ENCODE measurements around the gene NRL. TPM values are rescaled to one million over a fixed set of nuclear protein-coding genes. Genes with fewer than 3 reads are reported as not detected.
A peak's percentile ranks its signal among the peaks of the same experiment; 100 is the strongest.
"Not testable (repeated sequence)": the region's sequence is repeated elsewhere in the genome, so short reads cannot be mapped to it uniquely, and the experiment has no call there.

Gene NRL
- total RNA-seq, 1 donor from 2014 or later, result 1.6 TPM

DNA sequence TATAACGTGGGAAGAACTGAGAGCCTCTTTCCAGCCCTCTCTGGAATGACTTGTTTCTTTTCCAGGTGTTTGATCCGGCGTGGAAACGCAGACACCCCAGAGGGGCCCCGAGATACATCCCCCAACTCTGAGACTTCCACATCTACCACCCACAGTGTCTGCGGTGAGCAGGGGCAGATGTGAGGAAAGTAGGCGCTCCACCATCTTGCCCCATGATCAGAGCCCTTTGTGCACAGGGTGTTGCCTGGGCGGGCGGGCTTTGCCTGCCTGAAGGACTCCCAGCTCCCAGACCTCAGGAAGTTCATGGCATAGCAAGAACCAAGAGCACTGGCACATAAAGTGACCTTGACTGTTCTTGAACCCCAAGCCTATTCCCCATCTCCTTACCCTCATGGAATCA, 60.1 kb downstream of the NRL start:
- DNase-seq (ENCODE audit: low spot score), result peak; percentile 86

DNA sequence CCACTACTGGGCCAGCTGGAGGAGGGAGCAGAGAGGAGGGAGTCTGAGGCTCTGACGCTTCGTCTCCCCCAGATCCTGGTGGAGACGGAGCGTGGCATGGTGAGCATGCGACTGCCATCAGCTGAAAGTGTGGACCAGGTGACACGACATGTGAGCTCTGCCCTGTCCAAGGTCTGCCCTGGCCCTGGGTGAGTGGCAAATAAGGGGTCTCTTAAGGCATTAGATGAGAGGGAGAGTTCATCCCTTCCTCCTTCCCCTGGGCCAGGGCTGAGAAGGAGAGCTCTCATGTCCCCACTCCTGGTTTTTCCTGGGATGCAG, 60.5 kb downstream of the NRL start:
- peak; percentile 62 for DNase-seq (ENCODE audit: low spot score)

DNA sequence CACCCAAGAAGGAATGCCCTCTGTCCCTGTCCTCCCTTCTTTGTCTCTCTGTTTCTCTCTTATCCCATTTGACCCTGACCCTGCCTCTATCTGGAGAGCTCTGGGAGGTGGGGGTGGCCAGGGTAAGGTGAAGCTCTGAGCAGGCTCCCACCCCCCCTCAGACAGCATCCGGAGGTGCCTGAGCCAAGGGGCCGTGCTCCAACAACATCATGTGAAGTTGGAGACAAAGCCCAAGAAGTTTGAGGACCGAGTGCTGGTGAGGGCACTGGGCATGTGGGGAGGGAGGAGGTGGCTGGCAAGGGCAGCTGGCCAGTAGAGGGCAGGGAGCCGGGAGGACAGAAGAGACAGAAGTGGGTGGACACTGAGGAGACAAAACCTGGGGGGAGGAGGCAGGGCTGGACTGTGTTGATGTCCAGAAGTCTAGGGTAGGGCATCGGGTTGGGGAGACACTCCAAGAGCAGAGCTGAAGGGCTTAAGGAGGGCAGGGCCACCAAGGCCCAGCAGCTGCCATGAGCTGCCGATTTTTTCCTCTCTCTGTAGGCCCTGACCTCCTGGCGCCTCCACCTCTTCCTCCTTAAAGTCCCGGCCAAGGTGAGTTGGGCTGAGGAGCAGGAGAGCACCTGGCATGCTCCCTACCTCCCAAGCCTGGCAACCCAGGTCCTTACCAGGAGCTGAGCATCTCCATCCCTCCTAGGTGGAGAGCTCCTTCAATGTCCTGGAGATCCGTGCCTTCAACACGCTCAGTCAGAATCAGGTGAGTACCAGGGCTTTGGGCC, 61.0 kb downstream of the NRL start:
- DNase-seq (ENCODE audit: low spot score), result peak; percentile 77

DNA sequence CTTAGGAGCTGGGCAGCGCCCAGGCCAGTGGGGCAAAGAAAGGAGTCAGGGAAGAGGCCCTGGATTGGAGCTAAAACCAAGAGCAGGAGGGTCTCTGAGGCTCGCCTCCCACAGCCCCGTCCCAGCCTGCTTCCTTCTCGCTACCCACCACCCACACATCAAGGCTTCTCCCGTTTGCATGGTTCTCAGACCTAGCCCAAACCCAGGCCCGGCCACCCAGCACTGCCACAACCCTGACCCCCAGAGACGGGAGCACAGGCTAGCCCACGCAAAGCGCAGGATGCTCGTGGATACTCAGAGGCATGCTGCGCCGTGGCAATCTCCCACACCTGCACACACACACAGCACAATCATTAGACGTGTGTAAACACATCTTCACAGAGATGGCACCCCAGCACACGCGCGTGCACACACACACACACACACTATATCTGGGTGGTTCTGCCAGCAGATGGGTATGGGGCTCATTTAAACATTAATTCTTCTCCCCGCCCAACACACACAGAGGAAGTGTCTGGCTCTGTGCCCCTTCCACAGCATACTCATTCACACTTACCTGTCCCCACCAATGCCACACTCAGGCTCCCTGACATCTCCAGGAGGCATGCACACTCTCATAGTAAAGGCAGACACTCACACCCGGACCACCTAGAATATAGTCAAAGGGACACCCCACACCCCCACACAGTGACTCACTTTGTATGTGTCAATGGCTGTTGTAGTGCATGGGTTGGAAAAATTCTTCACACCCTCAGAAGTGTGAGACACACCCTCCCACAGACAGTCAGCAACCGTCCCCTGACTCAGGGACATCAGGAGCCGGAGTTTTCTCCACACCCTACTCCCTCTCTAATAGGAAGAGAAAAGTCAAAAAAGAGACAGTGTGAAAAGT, 61.8 kb downstream of the NRL start:
- DNase-seq (ENCODE audit: low spot score), result peak; percentile 37

DNA sequence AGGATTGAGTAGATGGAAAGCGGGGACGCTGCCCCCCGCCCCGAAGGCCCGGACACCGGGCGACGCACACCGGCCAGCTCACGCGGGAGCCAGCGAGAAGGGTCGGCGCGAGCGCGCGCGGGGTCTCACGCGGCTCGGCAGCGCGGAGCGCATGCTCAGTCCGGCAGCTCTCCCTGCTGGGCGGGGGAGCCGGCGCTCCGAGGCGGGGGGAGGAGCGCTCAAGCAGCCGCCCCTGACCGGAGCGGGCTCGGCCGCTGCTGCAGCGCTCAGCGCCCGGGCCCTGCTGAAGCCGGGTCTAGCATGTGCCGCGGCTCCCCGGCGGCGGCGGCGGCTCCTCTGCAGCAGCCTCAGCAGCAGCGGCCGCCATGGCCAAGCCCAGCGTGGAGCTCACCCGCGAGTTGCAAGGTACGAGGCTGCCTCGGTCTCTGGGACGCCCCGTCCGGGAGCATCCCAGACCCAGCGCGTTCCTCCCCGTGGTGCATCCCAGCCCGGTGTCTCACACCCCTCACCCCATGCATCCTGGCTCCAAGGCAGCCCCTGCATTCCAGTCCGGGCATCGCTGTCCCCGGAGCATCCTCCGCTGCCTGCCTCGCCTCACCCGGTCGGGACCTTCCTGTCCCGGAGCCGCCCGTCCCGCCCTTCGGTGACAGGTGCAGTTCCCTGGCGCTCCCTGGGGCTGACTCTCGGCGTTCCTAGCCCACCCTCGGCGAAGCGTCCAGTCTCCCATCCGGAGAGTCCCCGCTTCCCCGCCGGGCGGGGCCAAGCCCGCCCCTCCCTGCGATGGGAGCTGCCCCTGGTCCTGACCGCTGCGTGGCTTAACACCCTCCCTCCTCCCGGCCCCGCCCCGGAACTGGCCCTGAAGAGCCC, 62.7 kb downstream of the NRL start, which contains the start of gene CARMIL3:
CARMIL3 (plus strand) TSS at position 221 of the 867 bp plus-strand sequence; CDS start at position 366, 145 bp downstream.
- peak; percentile 91 for DNase-seq (ENCODE audit: low spot score)

DNA sequence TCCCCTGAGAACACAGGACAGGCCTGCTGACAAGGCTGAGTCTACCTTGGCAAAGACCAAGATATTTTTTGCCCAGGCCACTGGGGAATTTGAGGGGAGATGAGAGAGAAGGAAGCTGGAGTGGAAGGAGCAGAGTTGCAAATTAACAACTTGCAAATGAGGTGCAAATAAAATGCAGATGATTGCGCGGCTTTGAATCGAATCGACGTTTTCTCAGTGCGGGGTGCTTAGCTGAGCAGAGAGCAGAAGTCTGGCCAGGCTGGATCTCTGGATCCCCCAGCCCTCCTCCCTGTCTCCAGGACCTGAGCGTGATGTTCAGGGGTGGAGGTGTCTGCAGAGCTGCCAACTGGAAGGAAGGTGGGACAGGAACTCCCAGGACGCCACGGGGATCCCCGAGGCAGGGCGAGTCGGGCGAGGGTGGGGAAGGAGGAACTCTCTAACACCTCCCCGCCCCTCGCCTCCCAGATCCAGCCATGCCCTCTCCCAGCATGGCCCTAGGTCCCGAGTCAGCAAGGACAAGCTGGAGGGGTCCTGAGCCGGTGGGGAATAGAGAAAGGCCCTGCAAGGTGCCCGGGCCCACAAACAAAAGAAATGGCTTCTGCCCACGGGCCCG, 63.5 kb downstream of the NRL start:
- DNase-seq (ENCODE audit: low spot score), result peak; percentile 86

DNA sequence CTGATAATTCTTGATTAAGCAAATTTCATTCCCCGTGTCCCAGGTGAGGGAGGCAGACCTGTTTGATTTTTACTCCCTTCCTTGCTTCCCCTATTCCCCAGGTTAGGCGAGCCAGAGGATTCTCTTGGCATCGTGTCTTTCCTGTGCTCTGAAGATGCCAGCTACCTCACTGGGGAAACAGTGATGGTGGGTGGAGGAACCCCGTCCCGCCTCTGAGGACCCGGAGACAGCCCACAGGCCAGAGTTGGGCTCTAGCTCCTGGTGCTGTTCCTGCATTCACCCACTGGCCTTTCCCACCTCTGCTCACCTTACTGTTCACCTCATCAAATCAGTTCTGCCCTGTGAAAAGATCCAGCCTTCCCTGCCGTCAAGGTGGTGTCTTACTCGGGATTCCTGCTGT, 64.0 kb downstream of the NRL start:
- DNase-seq (ENCODE audit: low spot score), result peak; percentile 33

DNA sequence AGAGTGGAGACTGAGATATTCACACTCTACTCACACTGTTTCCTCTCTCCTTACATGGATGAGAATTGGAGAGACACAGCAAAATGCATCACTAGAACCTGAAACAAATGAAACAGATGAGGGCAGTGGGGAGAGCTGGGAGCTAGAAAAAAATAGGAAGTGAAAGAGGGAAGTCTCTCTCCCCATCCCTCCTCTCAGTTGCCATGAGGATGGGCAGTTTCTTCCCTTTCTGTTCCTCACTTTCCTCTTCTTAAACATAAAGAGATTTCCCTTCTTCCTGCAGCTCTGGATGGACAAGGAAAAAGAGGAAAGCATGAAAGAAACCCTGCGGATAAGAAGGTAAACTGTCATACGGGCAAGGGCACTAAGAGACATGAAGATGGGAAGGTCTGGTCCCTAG, 65.7 kb downstream of the NRL start:
- DNase-seq (ENCODE audit: low spot score), result not testable (repeated sequence)

DNA sequence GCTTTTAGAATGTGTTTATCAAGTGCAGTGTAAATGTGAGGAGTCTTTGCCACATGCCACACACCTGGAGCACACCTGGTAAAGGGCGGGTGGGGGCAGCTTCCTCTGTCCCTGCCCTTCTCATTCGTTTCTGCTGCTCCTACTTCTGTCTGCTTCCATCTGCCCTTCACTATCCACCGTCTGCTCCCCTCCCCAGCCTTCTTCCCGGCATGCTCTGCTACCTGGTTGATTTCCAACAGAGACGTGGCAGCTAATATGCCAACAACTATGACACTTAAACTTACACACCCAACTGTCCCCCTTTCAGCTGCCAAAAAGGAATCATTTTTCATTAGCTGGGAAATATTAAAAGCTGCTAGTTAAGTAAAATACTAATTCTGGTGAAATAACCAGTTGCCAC, 72.0 kb downstream of the NRL start:
- DNase-seq (ENCODE audit: low spot score), result no peak

DNA sequence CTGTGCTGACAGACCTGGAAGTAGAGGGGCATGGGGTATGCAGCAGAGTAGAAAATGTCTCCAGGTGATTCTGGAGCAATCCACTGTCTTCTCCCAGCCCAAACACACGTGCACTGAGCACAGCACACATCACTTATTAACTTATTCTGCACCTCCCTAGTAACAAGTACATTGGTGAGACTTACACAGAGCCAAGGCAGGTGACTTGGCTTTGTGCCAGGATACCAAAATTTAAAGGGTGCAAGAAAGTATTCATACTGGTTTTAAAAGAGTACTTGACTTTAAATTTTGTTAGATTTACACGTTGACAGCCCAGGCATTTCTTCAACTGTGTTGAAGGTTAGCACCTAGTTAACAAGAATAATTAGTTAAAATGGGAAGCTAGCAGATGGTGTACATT, 74.1 kb downstream of the NRL start:
- DNase-seq (ENCODE audit: low spot score), result no peak

DNA sequence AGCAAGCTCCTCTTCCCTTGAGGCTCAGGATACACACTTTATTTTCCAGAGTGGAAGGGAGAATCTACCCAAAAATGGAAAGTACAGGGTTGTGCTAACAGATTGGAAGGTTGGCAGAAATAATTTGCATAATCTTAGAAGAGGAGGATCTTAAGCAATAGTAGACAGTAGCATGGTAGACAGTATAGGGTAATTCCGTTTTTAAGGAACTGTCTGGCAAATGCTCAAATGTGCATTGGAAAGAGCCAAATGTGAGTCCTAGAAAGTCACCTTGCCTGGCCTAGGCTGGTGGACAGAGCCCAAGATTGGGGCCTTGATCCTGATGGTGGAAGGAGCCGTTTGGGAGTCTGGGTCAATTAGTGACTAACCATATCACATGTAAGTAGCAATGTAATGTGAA, 76.1 kb downstream of the NRL start:
- DNase-seq (ENCODE audit: low spot score), result no peak

DNA sequence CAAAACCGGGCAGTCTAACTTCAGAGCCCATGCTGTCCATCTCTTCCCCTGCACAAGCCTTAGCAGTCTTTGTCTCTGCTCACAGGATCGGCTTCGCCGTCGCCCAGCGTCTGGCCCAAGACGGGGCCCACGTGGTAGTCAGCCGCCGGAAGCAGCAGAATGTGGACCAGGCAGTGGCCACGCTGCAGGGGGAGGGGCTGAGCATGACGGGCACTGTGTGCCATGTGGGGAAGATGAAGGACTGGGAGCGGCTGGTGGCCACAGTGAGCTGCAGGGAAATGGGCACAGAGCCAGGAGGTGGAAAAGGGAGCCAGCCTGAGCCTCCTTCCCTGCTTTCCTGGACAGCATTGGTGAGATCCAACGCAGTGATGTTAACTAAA, 77.1 kb downstream of the NRL start:
- no peak for DNase-seq (ENCODE audit: low spot score)

DNA sequence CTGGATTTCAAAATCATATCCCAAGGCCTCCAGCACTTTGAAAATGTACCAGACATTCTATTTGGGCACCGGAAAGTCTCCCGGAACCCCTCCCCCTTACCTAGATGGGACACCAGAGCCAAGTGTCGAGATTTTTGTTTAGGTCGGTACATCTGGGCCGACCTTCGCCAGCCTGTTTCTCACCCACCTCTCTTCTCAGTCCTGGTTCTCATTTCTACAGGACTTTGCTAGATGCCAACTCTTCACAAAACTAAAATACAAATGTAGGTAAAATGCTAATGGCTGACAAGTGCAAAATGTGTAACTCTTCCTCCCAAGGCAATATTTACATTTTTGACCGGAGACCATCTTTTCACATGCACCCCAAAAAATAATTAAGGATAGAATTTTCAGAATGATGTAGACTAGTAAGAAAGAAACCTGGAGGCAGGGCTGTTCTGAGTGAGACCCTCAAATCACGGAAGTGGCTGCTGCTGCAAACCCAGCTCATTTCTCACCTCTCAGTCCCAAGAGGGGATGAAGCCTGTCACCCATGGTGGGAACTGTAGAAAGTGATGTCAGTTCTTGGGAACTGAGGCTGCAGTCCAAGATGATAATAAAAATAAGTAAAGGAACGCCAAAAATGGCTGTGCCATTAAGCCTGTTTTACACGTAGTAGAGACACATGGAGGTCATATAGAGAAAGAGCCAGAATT, 77.6 kb downstream of the NRL start:
- DNase-seq (ENCODE audit: low spot score), result not testable (repeated sequence)

DNA sequence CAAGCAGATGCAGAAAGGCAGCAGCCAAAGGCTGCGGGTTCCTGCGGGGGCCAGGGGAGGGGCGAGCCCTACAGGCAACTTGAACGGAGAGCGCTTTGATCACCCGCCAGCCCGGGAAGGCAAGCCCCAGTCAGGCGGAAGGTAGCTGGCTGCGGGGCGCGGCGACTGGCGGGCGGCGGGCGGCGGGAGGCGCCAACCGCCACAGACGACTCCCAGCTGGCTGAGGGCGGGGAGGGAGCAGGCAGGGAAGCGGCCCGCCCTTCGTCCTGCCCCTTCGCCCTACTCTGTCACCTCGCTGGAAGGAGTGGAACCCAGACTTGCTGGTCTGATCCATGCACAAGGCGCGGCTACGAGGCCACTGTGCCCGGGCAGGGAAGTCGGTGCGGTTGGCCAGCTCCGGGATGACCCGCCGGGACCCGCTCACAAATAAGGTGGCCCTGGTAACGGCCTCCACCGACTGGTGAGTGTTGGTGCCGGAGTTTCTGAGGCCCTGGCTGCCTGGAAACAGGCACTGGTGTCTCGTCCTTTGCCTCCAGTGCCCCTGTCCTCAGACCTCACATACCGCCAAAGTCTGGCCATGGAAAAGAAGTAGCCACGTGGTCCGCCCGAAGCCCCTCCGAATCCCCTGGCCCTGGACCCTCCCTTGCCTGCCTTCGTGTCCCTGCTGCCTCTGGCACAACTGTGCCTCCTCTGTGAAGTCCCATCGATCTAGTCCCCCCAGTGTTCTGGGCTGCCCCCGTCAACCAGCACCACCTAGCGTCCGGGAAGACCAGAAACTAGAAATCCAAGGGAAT, 78.4 kb downstream of the NRL start:
- DNase-seq (ENCODE audit: low spot score), result no peak

DNA sequence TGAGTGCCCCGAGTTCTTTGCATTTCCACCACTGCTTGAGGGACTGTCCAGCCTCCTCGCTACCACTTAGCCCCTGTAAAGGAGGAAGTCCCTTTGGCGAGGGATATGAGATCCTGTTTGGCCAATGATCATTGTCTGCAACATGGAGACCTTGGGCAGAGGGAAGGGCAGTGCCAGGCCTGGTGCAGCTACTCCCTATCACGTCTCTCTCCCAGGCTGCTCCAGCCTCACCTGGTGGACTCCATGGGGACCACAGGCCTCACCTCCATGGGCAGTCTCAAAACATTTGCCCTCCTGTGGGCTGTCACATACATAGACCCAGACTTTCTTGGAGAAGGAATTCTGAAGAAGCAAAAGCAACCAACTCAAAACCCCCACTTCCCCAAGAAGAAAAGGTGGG, 79.0 kb downstream of the NRL start:
- not testable (repeated sequence) for DNase-seq (ENCODE audit: low spot score)

DNA sequence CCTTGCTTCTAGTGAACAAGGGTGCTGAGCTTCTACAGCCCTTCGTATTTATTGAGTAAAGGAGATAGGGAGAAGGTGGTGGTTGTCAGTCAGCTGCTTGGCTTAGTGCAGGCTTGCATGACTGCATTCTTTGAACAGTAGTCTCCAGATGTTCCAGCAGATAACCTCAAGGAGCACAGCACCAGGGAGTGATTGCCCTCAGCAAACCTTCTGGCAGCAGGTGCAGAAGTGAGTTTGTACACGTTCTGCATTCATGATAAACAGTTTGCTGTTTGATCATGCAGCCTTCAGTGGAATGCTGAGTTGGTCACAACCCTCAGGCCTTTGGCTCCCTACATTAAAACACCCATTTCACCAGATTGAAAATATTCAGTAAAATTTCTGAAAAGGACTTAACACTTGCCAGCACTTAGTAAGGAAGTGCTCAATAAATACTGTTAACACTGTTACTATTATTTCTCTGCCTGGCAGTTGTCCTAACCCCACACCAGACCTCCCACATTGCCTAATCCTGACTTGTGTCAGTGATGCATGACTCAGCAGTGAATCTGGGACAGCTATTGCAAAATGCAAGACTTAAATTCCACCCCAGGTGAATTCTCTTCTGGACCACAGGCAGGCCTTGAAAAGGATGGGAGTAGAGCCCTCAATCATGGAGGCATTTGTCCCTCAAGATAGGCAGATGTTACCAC, 81.9 kb downstream of the NRL start:
- no peak for DNase-seq (ENCODE audit: low spot score)

DNA sequence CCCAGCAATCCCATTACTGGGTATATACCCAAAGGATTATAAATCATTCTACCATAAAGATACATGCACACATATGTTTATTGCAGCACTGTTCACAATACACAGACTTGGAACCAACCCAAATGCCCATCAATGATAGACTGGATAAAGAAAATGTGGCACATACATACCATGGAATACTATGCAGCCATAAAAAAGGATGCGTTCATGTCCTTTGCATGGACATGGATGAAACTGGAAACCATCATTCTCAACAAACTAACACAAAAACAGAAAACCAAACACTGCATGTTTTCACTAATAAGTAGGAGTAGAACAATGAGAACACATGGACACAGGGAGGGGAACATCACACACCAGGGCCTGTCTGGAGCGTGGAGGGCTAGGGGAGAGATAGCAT, 83.4 kb downstream of the NRL start:
- not testable (repeated sequence) for DNase-seq (ENCODE audit: low spot score)

DNA sequence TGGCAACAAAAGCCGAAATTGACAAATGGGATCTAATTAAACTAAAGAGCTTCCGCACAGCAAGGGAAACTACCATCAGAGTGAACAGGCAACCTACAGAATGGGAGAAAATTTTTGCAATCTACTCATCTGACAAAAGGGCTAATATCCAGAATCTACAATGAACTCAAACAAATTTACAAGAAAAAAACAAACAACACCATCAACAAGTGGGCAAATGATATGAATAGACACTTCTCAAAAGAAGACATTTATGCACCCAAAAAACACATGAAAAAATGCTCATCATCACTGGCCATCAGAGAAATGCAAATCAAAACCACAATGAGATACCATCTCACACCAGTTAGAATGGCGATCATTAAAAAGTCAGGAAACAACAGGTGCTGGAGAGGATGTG, 85.1 kb downstream of the NRL start:
- not testable (repeated sequence) for DNase-seq (ENCODE audit: low spot score)

Data from mesenteric fat pad (tissue), 1 donor.